Lower leg skin (tissue), 4 donors: ENCODE measurements around the gene ODAD2. TPM values are rescaled to one million over a fixed set of nuclear protein-coding genes. Genes with fewer than 3 reads are reported as not detected.
A peak's percentile ranks its signal among the peaks of the same experiment; 100 is the strongest.

Source experiments
- DNase-seq, 2 donors: peaks; one replicate each; pipeline ENCODE4 v3.0.0-alpha.2; 2019; ENCODE audit warnings: low spot score in 2 of 2
- H3K4me3 ChIP-seq: fragments of 200-600 bp; sonication (generic); 2 replicates; pipeline ENCODE4 v1.5.1; 2017; ENCODE audit warnings: mild to moderate bottlenecking, low read depth; ENCODE audit not compliant: poor library complexity, severe bottlenecking
- CTCF ChIP-seq, 3 donors: fragments of 450-650 bp; IDR thresholded peaks; one replicate each; pipeline ENCODE4 v1.5.1; 2016; ENCODE audit warnings: antibody characterized with exemption in 3 of 3, mild to moderate bottlenecking in 3 of 3, moderate library complexity in 2 of 3
- POLR2A ChIP-seq, 2 donors: fragments of 450-650 bp; IDR thresholded peaks; one replicate each; pipeline ENCODE4 v1.6.1; 2016 to 2017; ENCODE audit warnings: antibody characterized with exemption in 2 of 2, mild to moderate bottlenecking in 1 of 2, moderate library complexity in 1 of 2
- WGBS, 2 donors: methylation state at CpG; one replicate each; pipeline ENCODE4 v1.1.5; 2018; 5-methylcytosine and 5-hydroxymethylcytosine counted together
- intact Hi-C: fragments of 100-400 bp; cut with DNase I; formaldehyde crosslinking; loops from one replicate; pipeline ENCODE4 v1.15.0; 2023; ENCODE audit warnings: low total_unique reads
- total RNA-seq, 4 donors: library from RNA; depleted of rRNA; stranded (reverse); fragments of >200 nt; gene quantifications; one replicate each; pipeline ENCODE4 v1.1.0, GENCODE V29; 2016

The ODAD2 gene
- total RNA-seq, 4 donors from 2014 or later: 0.10 TPM; not detected in 3

GRCh38 chr10:27861781-27862180 is 137.1 kb downstream of the ODAD2 start:
- TF ChIP-seq POLR2A (IDR thresholded peaks at IDR 0.05) (no peak), CTCF (IDR thresholded peaks at IDR 0.05) (no peak)
- 76 to 80% methylated on average over 4 of the region's 4 CpGs for WGBS, 2 donors
- no peak for DNase-seq
- H3K4me3 ChIP-seq: no peak overlapping the region
- intact Hi-C loops: no loop called here

GRCh38 chr10:27857616-27858015 is 141.3 kb downstream of the ODAD2 start:
- intact Hi-C loops: no loop called here
- no peak for DNase-seq
- no peak for TF ChIP-seq CTCF (IDR thresholded peaks at IDR 0.05)
- TF ChIP-seq POLR2A (IDR thresholded peaks at IDR 0.05): no peak
- H3K4me3 ChIP-seq: no peak overlapping the region
- 28 to 31% methylated on average over 8 of the region's 8 CpGs for WGBS, 2 donors

GRCh38 chr10:27844223-27844622 is 154.7 kb downstream of the ODAD2 start:
- 72 to 75% methylated on average over 1 of the region's 1 CpG for WGBS, 2 donors
- DNase-seq: peak in 1 of 2 donors; percentile 20
- TF ChIP-seq POLR2A (IDR thresholded peaks at IDR 0.05) (no peak), CTCF (IDR thresholded peaks at IDR 0.05) (no peak)
- intact Hi-C loops: no loop called here
- no peak overlapping the region for H3K4me3 ChIP-seq

- DNase-seq: no peak
- WGBS, 2 donors: 72 to 78% methylated on average over 8 of the region's 8 CpGs
- no peak overlapping the region for H3K4me3 ChIP-seq
- TF ChIP-seq POLR2A (IDR thresholded peaks at IDR 0.05): no peak
- TF ChIP-seq CTCF (IDR thresholded peaks at IDR 0.05): no peak
- intact Hi-C loops: no loop called here
These were observed 160.0 kb downstream of the ODAD2 start for GRCh38 chr10:27838901-27839300.

- TF ChIP-seq CTCF (IDR thresholded peaks at IDR 0.05): no peak
- TF ChIP-seq POLR2A (IDR thresholded peaks at IDR 0.05): no peak
- intact Hi-C loops: no loop called here
- WGBS, 2 donors: 25 to 33% methylated on average over 4 of the region's 4 CpGs
- H3K4me3 ChIP-seq: no peak overlapping the region
- no peak for DNase-seq
These were observed 160.5 kb downstream of the ODAD2 start for GRCh38 chr10:27838361-27838760.

- WGBS, 2 donors: 39 to 42% methylated on average over 3 of the region's 3 CpGs
- DNase-seq: no peak
- intact Hi-C loops: no loop called here
- H3K4me3 ChIP-seq: no peak overlapping the region
- no peak for TF ChIP-seq CTCF (IDR thresholded peaks at IDR 0.05)
- TF ChIP-seq POLR2A (IDR thresholded peaks at IDR 0.05): no peak
These were observed 164.4 kb downstream of the ODAD2 start for GRCh38 chr10:27834476-27834875.
